H9 (cell line): ENCODE data around the gene CMSS1. TPM values are rescaled to one million over a fixed set of nuclear protein-coding genes. Genes with fewer than 3 reads are reported as not detected.

ENCODE experiments used
- DNase-seq: peaks from one replicate; pipeline ENCODE4 v3.0.0-alpha.2; 2017
- H2AFZ ChIP-seq: one replicate; pipeline ENCODE4 v1.6.1; 2013; ENCODE audit warnings: mild to moderate bottlenecking, low read length, control low read depth, moderate library complexity
- H2AK5ac ChIP-seq: 2 replicates; pipeline ENCODE4 v1.6.1; 2013; ENCODE audit warnings: low read length, control low read depth, mixed read lengths; ENCODE audit not compliant: insufficient read length
- H2BK120ac ChIP-seq: one replicate; pipeline ENCODE4 v1.6.1; 2013; ENCODE audit warnings: low read depth, mild to moderate bottlenecking, low read length, control low read depth, inconsistent platforms; ENCODE audit not compliant: poor library complexity, severe bottlenecking
- H2BK12ac ChIP-seq: 2 replicates; pipeline ENCODE4 v1.6.1; 2013; ENCODE audit warnings: low read length, control low read depth, mixed read lengths, low read depth; ENCODE audit not compliant: insufficient read length
- H2BK15ac ChIP-seq: 2 replicates; pipeline ENCODE4 v1.6.1; 2013; ENCODE audit warnings: low read depth, low read length, control low read depth
- H2BK20ac ChIP-seq: one replicate; pipeline ENCODE4 v1.6.1; 2013; ENCODE audit warnings: low read depth, mild to moderate bottlenecking, low read length, control low read depth, inconsistent platforms; ENCODE audit not compliant: poor library complexity, severe bottlenecking
- H2BK5ac ChIP-seq: 2 replicates; pipeline ENCODE4 v1.6.1; 2013; ENCODE audit warnings: low read length, control low read depth, mixed read lengths; ENCODE audit not compliant: insufficient read length
- H3K14ac ChIP-seq: 2 replicates; pipeline ENCODE4 v1.6.1; 2013; ENCODE audit warnings: low read length, control low read depth; ENCODE audit not compliant: insufficient read depth
- H3K18ac ChIP-seq: 2 replicates; pipeline ENCODE4 v1.6.1; 2013; ENCODE audit warnings: low read depth, mild to moderate bottlenecking, mixed read lengths, low read length, control low read depth; ENCODE audit not compliant: insufficient read length
- H3K23ac ChIP-seq: 2 replicates; pipeline ENCODE4 v1.6.1; 2013; ENCODE audit warnings: low read length, control low read depth, mixed read lengths, low read depth; ENCODE audit not compliant: insufficient read length
- H3K23me2 ChIP-seq: 2 replicates; pipeline ENCODE4 v1.6.1; 2013; ENCODE audit warnings: low read depth, mild to moderate bottlenecking, mixed read lengths, low read length, control low read depth; ENCODE audit not compliant: insufficient read length, poor library complexity, severe bottlenecking
- H3K27ac ChIP-seq: 2 replicates; pipeline ENCODE4 v1.5.1; 2013; ENCODE audit warnings: low read length, control low read depth, mixed read lengths, low read depth; ENCODE audit not compliant: insufficient read length
- H3K27me3 ChIP-seq: 2 replicates; pipeline ENCODE4 v1.6.1; 2013; ENCODE audit warnings: low read length, control low read depth, inconsistent platforms; ENCODE audit not compliant: insufficient read depth
- H3K4ac ChIP-seq: 2 replicates; pipeline ENCODE4 v1.6.1; 2013; ENCODE audit warnings: low read depth, mild to moderate bottlenecking, control low read depth, inconsistent platforms, low read length, moderate library complexity
- H3K4me1 ChIP-seq: 2 replicates; pipeline ENCODE4 v1.6.1; 2013; ENCODE audit warnings: low read length, control low read depth, inconsistent platforms; ENCODE audit not compliant: insufficient read depth
- H3K4me2 ChIP-seq: 2 replicates; pipeline ENCODE4 v1.6.1; 2013; ENCODE audit warnings: low read length, control low read depth, mixed read lengths; ENCODE audit not compliant: insufficient read length, insufficient read depth
- H3K56ac ChIP-seq: 2 replicates; pipeline ENCODE4 v1.6.1; 2013; ENCODE audit warnings: low read depth, mild to moderate bottlenecking, mixed read lengths, low read length, control low read depth; ENCODE audit not compliant: insufficient read length
- H3K79me1 ChIP-seq: 2 replicates; pipeline ENCODE4 v1.6.1; 2013; ENCODE audit warnings: low read depth, mild to moderate bottlenecking, moderate library complexity, low read length, control low read depth, inconsistent platforms; ENCODE audit not compliant: insufficient read depth, poor library complexity, severe bottlenecking
- H3K79me2 ChIP-seq: 2 replicates; pipeline ENCODE4 v1.6.1; 2013; ENCODE audit warnings: low read length, control low read depth, inconsistent platforms; ENCODE audit not compliant: insufficient read depth
- H3K9ac ChIP-seq: 2 replicates; pipeline ENCODE4 v1.6.1; 2013; ENCODE audit warnings: low read length, control low read depth, mixed read lengths; ENCODE audit not compliant: insufficient read length; ENCODE audit errors: extremely low read depth
- H3K9me3 ChIP-seq: one replicate; pipeline ENCODE4 v1.6.1; 2013; ENCODE audit warnings: low read depth, low read length, inconsistent platforms; ENCODE audit not compliant: control insufficient read depth
- H3T11ph ChIP-seq: one replicate; pipeline ENCODE4 v1.6.1; 2013; ENCODE audit warnings: mild to moderate bottlenecking, low read length, control low read depth, inconsistent platforms
- H4K20me1 ChIP-seq: one replicate; pipeline ENCODE4 v1.6.1; 2013; ENCODE audit not compliant: control insufficient read depth, insufficient read length, insufficient read depth
- H4K5ac ChIP-seq: 2 replicates; pipeline ENCODE4 v1.6.1; 2013; ENCODE audit warnings: low read depth, mild to moderate bottlenecking, mixed read lengths, low read length, control low read depth; ENCODE audit not compliant: insufficient read length
- H4K8ac ChIP-seq: replicated peaks from 2 replicates; pipeline ENCODE4 v1.6.1; 2013; ENCODE audit warnings: low read length, control low read depth, mixed read lengths, low read depth; ENCODE audit not compliant: insufficient read length
- H4K91ac ChIP-seq: 2 replicates; pipeline ENCODE4 v1.6.1; 2013; ENCODE audit warnings: low read depth, mild to moderate bottlenecking, moderate library complexity, mixed read lengths, low read length, control low read depth; ENCODE audit not compliant: insufficient read length
- H3K27ac Mint-ChIP-seq, 3 experiments: 2 replicates in 2 of 3; 3 replicates in 1 of 3; pipeline ENCODE4 v1.8.0; 2020 to 2021; ENCODE audit warnings: mixed read lengths in 3 of 3, mild to moderate bottlenecking in 1 of 3, moderate library complexity in 1 of 3
- H3K27me3 Mint-ChIP-seq: 2 replicates; pipeline ENCODE4 v1.8.0; 2021; ENCODE audit warnings: low read depth, mild to moderate bottlenecking, moderate library complexity, mixed read lengths
- H3K36me3 Mint-ChIP-seq, 3 experiments: 2 replicates in 2 of 3; 3 replicates in 1 of 3; pipeline ENCODE4 v1.8.0; 2020 to 2021; ENCODE audit warnings: low read depth in 3 of 3, mixed read lengths in 3 of 3; ENCODE audit not compliant: insufficient read depth in 1 of 3
- H3K4me1 Mint-ChIP-seq, 2 experiments: 2 replicates each; pipeline ENCODE4 v1.8.0; 2020; ENCODE audit warnings: mixed read lengths in 2 of 2
- H3K4me3 Mint-ChIP-seq, 2 experiments: 2 replicates in 1 of 2; 3 replicates in 1 of 2; pipeline ENCODE4 v1.8.0; 2020 to 2021; ENCODE audit warnings: mild to moderate bottlenecking in 2 of 2, mixed read lengths in 2 of 2, moderate library complexity in 1 of 2
- H3K9me3 Mint-ChIP-seq, 2 experiments: 2 replicates in 1 of 2; 3 replicates in 1 of 2; pipeline ENCODE4 v1.8.0; 2020; ENCODE audit warnings: mild to moderate bottlenecking in 2 of 2, mixed read lengths in 2 of 2, moderate library complexity in 1 of 2
- WGBS: extraction: QIAGEN DNeasy Blood & Tissue Kit; methylation state at CpG from one replicate; pipeline ENCODE4 v1.1.7; 2013; ENCODE audit warnings: missing lambda C conversion rate, low lambda C conversion rate, mixed read lengths; ENCODE audit not compliant: insufficient read length; ENCODE audit errors: extremely low coverage; 5-methylcytosine and 5-hydroxymethylcytosine counted together
- total RNA-seq: library from RNA; stranded (reverse); gene quantifications from 2 replicates; pipeline ENCODE4 v1.2.1, GENCODE V29; 2021
- TF ChIP-seq, protein P1 (sequence below): fragments of 200-600 bp; sonication (generic); conservative IDR thresholded peaks from 3 replicates; pipeline ENCODE4 v1.8.0; 2021; ENCODE audit warnings: antibody characterized with exemption, mild to moderate bottlenecking

The CMSS1 gene
- total RNA-seq, 1 experiment from 2014 or later: 61.8 TPM

DNA sequence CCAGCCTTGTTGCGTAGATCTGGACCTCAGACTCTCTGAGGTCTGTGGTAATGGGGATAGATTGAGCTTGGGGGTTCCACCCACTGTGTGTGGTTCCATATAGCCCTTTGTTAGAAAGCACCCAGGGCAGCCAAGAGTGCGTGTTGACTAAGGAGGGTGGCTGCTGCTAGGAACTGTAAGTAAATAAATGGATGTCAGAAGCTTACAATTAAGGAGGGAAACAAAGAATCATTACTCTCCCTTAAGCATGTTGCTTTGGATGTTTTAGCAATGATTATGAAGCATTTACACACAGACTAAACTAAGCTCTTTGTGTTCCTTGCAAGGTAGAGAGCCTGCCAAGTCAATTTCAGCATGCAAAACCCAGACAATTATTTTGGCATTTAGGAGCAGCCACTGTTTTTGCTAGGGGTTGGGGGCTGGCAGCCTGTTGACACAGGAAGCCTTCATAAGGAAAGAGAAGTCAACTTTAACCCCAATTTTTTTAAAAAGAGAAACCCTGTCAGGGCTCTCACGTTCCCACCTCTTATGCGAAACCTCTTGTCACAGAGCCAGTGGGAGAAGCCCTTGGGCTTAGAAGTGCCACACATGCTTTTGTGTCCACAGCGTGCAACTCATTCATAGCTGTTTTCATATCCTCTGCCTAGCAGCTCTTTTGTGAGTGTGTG is 127.8 kb downstream of the CMSS1 start:
- no peak overlapping the region for H3K4me3 Mint-ChIP-seq
- H2AFZ ChIP-seq: no peak overlapping the region
- TF ChIP-seq, protein P1, sequence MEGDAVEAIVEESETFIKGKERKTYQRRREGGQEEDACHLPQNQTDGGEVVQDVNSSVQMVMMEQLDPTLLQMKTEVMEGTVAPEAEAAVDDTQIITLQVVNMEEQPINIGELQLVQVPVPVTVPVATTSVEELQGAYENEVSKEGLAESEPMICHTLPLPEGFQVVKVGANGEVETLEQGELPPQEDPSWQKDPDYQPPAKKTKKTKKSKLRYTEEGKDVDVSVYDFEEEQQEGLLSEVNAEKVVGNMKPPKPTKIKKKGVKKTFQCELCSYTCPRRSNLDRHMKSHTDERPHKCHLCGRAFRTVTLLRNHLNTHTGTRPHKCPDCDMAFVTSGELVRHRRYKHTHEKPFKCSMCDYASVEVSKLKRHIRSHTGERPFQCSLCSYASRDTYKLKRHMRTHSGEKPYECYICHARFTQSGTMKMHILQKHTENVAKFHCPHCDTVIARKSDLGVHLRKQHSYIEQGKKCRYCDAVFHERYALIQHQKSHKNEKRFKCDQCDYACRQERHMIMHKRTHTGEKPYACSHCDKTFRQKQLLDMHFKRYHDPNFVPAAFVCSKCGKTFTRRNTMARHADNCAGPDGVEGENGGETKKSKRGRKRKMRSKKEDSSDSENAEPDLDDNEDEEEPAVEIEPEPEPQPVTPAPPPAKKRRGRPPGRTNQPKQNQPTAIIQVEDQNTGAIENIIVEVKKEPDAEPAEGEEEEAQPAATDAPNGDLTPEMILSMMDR: no peak
- no peak overlapping the region for H3K18ac ChIP-seq
- H3K27me3 Mint-ChIP-seq: no peaks in the 10 kb centered on the region
- no peaks in the 10 kb centered on the region; the same call in 1 of the 2 replicates for H3K4me1 ChIP-seq
- H3K79me2 ChIP-seq: no peaks in the 10 kb centered on the region
- no peak for DNase-seq
- no peak overlapping the region for H3K4ac ChIP-seq
- no peak overlapping the region for H3K4me2 ChIP-seq
- no peak overlapping the region for H2BK5ac ChIP-seq
- H4K91ac ChIP-seq: no peak overlapping the region
- no peak overlapping the region for H3K14ac ChIP-seq
- H3T11ph ChIP-seq: no peak overlapping the region
- no peak overlapping the region for H4K5ac ChIP-seq
- WGBS: no CpG with 5 or more reads among the region's 5 CpGs
- no peaks in the 10 kb centered on the region; a peak in 1 of 7 replicates for H3K36me3 Mint-ChIP-seq
- H3K27ac ChIP-seq: no peak overlapping the region
- H3K27me3 ChIP-seq: no peaks in the 10 kb centered on the region
- peaks cover 26 to 27% of the 10 kb centered on the region in 2 experiments for H3K4me1 Mint-ChIP-seq
- no peak overlapping the region for H4K8ac ChIP-seq
- H2BK15ac ChIP-seq: no peak overlapping the region
- H2AK5ac ChIP-seq: no peak overlapping the region
- no peaks in the 10 kb centered on the region for H3K9me3 ChIP-seq
- no peaks in the 10 kb centered on the region for H3K9me3 Mint-ChIP-seq
- H4K20me1 ChIP-seq: no peaks in the 10 kb centered on the region
- no peaks in the 10 kb centered on the region for H3K79me1 ChIP-seq
- H3K9ac ChIP-seq: no peak overlapping the region
- H2BK12ac ChIP-seq: no peak overlapping the region
- no peak overlapping the region for H2BK120ac ChIP-seq
- H3K56ac ChIP-seq: no peak overlapping the region
- H2BK20ac ChIP-seq: no peak overlapping the region
- H3K27ac Mint-ChIP-seq: peak overlapping the region in 2 of 3 experiments; percentile 18 to 52; a peak in 5 of 7 replicates
- no peak overlapping the region for H3K23ac ChIP-seq
- H3K23me2 ChIP-seq: no peaks in the 10 kb centered on the region
